Temporal lobe (tissue), 2 donors: Measurements from ENCODE around the gene SPDYE17. TPM values are rescaled to one million over a fixed set of nuclear protein-coding genes. Genes with fewer than 3 reads are reported as not detected.

Experiments used
- small RNA-seq: library from RNA; depleted of rRNA; stranded (forward); fragments of <200 nt; gene quantifications from one replicate; pipeline ENCODE3, GENCODE V24; 2014; ENCODE audit warnings: low replicate concordance
- total RNA-seq: library from RNA; depleted of rRNA; stranded (reverse); fragments of >200 nt; gene quantifications from one replicate; pipeline ENCODE4 v1.2.3, GENCODE V29; 2014

Gene SPDYE17
- total RNA-seq, 1 donor from 2014 or later = not detected

Small RNAs within 50 kb of the gene (small RNA-seq; reads per million reads assigned to genes)
- gene RF00019 = not detected

Other genes with a start within 250 kb of the SPDYE17 start
- 1.2 TPM for gene SPDYE18, start 30.2 kb upstream of the SPDYE17 start, total RNA-seq
- gene CCDC146, start 90.3 kb upstream of the SPDYE17 start, total RNA-seq = 11.8 TPM
- gene FGL2, start 167.5 kb upstream of the SPDYE17 start, total RNA-seq = 3.2 TPM